ENCODE results near the gene HECA. TPM values are rescaled to one million over a fixed set of nuclear protein-coding genes. Genes with fewer than 3 reads are reported as not detected.

Gene HECA
- total RNA-seq, 1 experiment from 2014 or later, result 11.6 TPM

- Histone ChIP-seq H3K9me3 (ENCODE audit: insufficient read depth, low read depth) (no peaks in the 10 kb centered on the region), H3K27me3 (ENCODE audit: insufficient read depth, low read depth) (no peaks in the 10 kb centered on the region), H3K4me3 (no peak overlapping the region), H3K79me2 (ENCODE audit: low read depth) (no peaks in the 10 kb centered on the region), H3K4me1 (replicated peaks; ENCODE audit: insufficient read depth) (no peaks in the 10 kb centered on the region), H3K4me2 (no peak overlapping the region), H3K9me2 (ENCODE audit: insufficient read depth) (no peaks in the 10 kb centered on the region), H4K20me1 (ENCODE audit: insufficient read depth) (no peaks in the 10 kb centered on the region), H3K36me3 (ENCODE audit: low read depth) (no peaks in the 10 kb centered on the region), H3F3A (ENCODE audit: insufficient read depth, low read depth) (peaks cover 9% of the 10 kb centered on the region; the same call in 1 of the 2 replicates), H3K27ac (no peak overlapping the region), H2AFZ (no peak overlapping the region)
- TF ChIP-seq CTCF (conservative IDR thresholded peaks at IDR 0.05) (no peak), EZH2 (IDR thresholded peaks at IDR 0.05; ENCODE audit: low read depth) (no peak)
- no peak for DNase-seq
- POLR2A ChIA-PET (ENCODE audit: unreplicated experiment), result no interaction called here
- CTCF ChIA-PET, result no interaction called here
- intact Hi-C loops (cut with micrococcal nuclease; ENCODE audit: unreplicated experiment), result no loop called here
- BruUV-seq (replicated peaks), result no TSS peak
These were observed 5.6 kb upstream of the HECA start for GRCh38 chr6:139129284-139129683.

- ChIA-PET CTCF (no interaction called here), POLR2A (ENCODE audit: unreplicated experiment) (no interaction called here)
- Histone ChIP-seq H3K4me2 (no peak overlapping the region), H3F3A (ENCODE audit: insufficient read depth, low read depth) (peaks cover 13% of the 10 kb centered on the region; the same call in 1 of the 2 replicates), H3K79me2 (ENCODE audit: low read depth) (peaks cover 6% of the 10 kb centered on the region), H2AFZ (no peak overlapping the region), H3K27ac (no peak overlapping the region), H3K36me3 (ENCODE audit: low read depth) (no peaks in the 10 kb centered on the region), H3K9me3 (ENCODE audit: insufficient read depth, low read depth) (no peaks in the 10 kb centered on the region), H3K9me2 (ENCODE audit: insufficient read depth) (no peaks in the 10 kb centered on the region), H3K27me3 (ENCODE audit: insufficient read depth, low read depth) (no peaks in the 10 kb centered on the region), H3K4me1 (replicated peaks; ENCODE audit: insufficient read depth) (peaks cover 7% of the 10 kb centered on the region), H3K4me3 (no peak overlapping the region), H4K20me1 (ENCODE audit: insufficient read depth) (no peaks in the 10 kb centered on the region)
- intact Hi-C loops (cut with micrococcal nuclease; ENCODE audit: unreplicated experiment), result no loop called here
- no TSS peak for BruUV-seq (replicated peaks)
- TF ChIP-seq EZH2 (IDR thresholded peaks at IDR 0.05; ENCODE audit: low read depth), result no peak
- TF ChIP-seq CTCF (conservative IDR thresholded peaks at IDR 0.05), result no peak
- DNase-seq, result no peak
These were observed 3.1 kb upstream of the HECA start for GRCh38 chr6:139131736-139132280.

- intact Hi-C loops (cut with micrococcal nuclease; ENCODE audit: unreplicated experiment), result no loop called here
- CTCF ChIA-PET, result no interaction called here
These were observed 1.4 kb upstream of the HECA start for GRCh38 chr6:139133262-139134063.

More at GRCh38 chr6:139133262-139134063, 1.4 kb upstream of the HECA start:
- H3K9me2 ChIP-seq (ENCODE audit: insufficient read depth), result no peaks in the 10 kb centered on the region
- H3K27ac ChIP-seq, result no peak overlapping the region
- no TSS peak for BruUV-seq (replicated peaks)
- no peaks in the 10 kb centered on the region for H3K27me3 ChIP-seq (ENCODE audit: insufficient read depth, low read depth)
- TF ChIP-seq EZH2 (IDR thresholded peaks at IDR 0.05; ENCODE audit: low read depth) (no peak), CTCF (conservative IDR thresholded peaks at IDR 0.05) (no peak)
- POLR2A ChIA-PET (ENCODE audit: unreplicated experiment), result no interaction called here
- no peak overlapping the region for H3K4me3 ChIP-seq
- peaks cover 13% of the 10 kb centered on the region; the same call in 1 of the 2 replicates for H3F3A ChIP-seq (ENCODE audit: insufficient read depth, low read depth)
- no peaks in the 10 kb centered on the region for H4K20me1 ChIP-seq (ENCODE audit: insufficient read depth)
- no peaks in the 10 kb centered on the region for H3K36me3 ChIP-seq (ENCODE audit: low read depth)
- no peak overlapping the region for H3K4me2 ChIP-seq
- H3K79me2 ChIP-seq (ENCODE audit: low read depth), result peaks cover 21% of the 10 kb centered on the region
- H3K4me1 ChIP-seq (replicated peaks; ENCODE audit: insufficient read depth), result peaks cover 11% of the 10 kb centered on the region
- no peak for DNase-seq
- no peak overlapping the region for H2AFZ ChIP-seq
- no peaks in the 10 kb centered on the region for H3K9me3 ChIP-seq (ENCODE audit: insufficient read depth, low read depth)

Measured in PC-9 (cell line).